Gastroesophageal sphincter (tissue), 4 donors: ENCODE measurements around the gene THADA. TPM values are rescaled to one million over a fixed set of nuclear protein-coding genes. Genes with fewer than 3 reads are reported as not detected.
A peak's percentile ranks its signal among the peaks of the same experiment; 100 is the strongest.

Experiments
- ATAC-seq: fragments of 150-250 bp; one replicate; pipeline ENCODE4 v1.9.1; 2016; ENCODE audit warnings: mild to moderate bottlenecking, moderate library complexity
- H3K27ac ChIP-seq, 4 donors: fragments of 200-600 bp; sonication (generic) in 3 of 4; 1 replicate in 3 of 4; 2 replicates in 1 of 4; pipeline ENCODE4 v1.5.1; 2016 to 2019
- H3K27me3 ChIP-seq: fragments of 200-600 bp; sonication (generic); one replicate; pipeline ENCODE4 v1.5.1; 2019
- H3K36me3 ChIP-seq, 2 donors: fragments of 200-600 bp; sonication (generic); one replicate each; pipeline ENCODE4 v1.5.1; 2019; ENCODE audit warnings: control low read depth in 1 of 2
- H3K4me1 ChIP-seq, 3 donors: fragments of 200-600 bp; sonication (generic); 1 replicate in 2 of 3; 2 replicates in 1 of 3; pipeline ENCODE4 v1.5.1; 2016 to 2019; ENCODE audit warnings: control low read depth in 2 of 3
- H3K4me3 ChIP-seq, 2 donors: fragments of 200-600 bp; sonication (generic); one replicate each; pipeline ENCODE4 v1.5.1; 2019; ENCODE audit warnings: mild to moderate bottlenecking in 1 of 2, moderate library complexity in 1 of 2
- H3K9me3 ChIP-seq, 3 donors: fragments of 200-600 bp; sonication (generic); one replicate each; pipeline ENCODE4 v1.5.1; 2017 to 2019; ENCODE audit warnings: control low read depth in 2 of 3
- CTCF ChIP-seq, 4 experiments: fragments of 200-600 bp in 2 of 4; fragments of 450-650 bp in 2 of 4; sonication (generic) in 1 of 4; IDR thresholded peaks; one replicate each; pipeline ENCODE4 v1.5.1; 2017 to 2019; ENCODE audit warnings: antibody characterized with exemption in 4 of 4, mild to moderate bottlenecking in 2 of 4, moderate library complexity in 2 of 4
- EP300 ChIP-seq: sonication (generic); formaldehyde crosslinking; IDR thresholded peaks from one replicate; pipeline ENCODE4 v1.6.1; 2017; ENCODE audit warnings: antibody characterized with exemption, mild to moderate bottlenecking
- POLR2A ChIP-seq, 2 donors: fragments of 450-650 bp; IDR thresholded peaks; one replicate each; pipeline ENCODE4 v1.6.1; 2017; ENCODE audit warnings: antibody characterized with exemption in 2 of 2, mild to moderate bottlenecking in 2 of 2, moderate library complexity in 1 of 2
- POLR2AphosphoS5 ChIP-seq: sonication (generic); formaldehyde crosslinking; IDR thresholded peaks from one replicate; pipeline ENCODE4 v1.6.1; 2017; ENCODE audit warnings: antibody characterized with exemption
- WGBS, 2 donors: methylation state at CpG; one replicate each; pipeline ENCODE4 v1.1.5; 2018; ENCODE audit warnings: low coverage in 1 of 2; 5-methylcytosine and 5-hydroxymethylcytosine counted together
- total RNA-seq, 4 donors: library from RNA; depleted of rRNA; stranded (reverse); fragments of >200 nt; gene quantifications; one replicate each; pipeline ENCODE4 v1.1.0, GENCODE V29; 2016

The THADA gene
- total RNA-seq, 4 donors from 2014 or later = 19.7 to 34.4 (median 22.3) TPM

- Histone ChIP-seq H3K4me3 (no peak overlapping the region), H3K9me3 (no peaks in the 10 kb centered on the region), H3K27me3 (no peaks in the 10 kb centered on the region), H3K36me3 (peaks cover 0 to 27% of the 10 kb centered on the region in 2 donors), H3K4me1 (peaks cover 0 to 11% (median 0%) of the 10 kb centered on the region in 3 donors), H3K27ac (peak overlapping the region; percentile 56 to 73 (median 67))
- WGBS, 2 donors = 49 to 58% methylated on average over 5 to 6 of the region's 6 CpGs
- TF ChIP-seq POLR2A (IDR thresholded peaks at IDR 0.05) (no peak), POLR2AphosphoS5 (peak; percentile 85)
- peak; percentile 96 for ATAC-seq
Observed at GRCh38 chr2:43293744-43294695, 301.8 kb downstream of the THADA start.

- Histone ChIP-seq H3K9me3 (no peaks in the 10 kb centered on the region), H3K27me3 (no peaks in the 10 kb centered on the region), H3K36me3 (peaks cover 0 to 27% of the 10 kb centered on the region in 2 donors), H3K27ac (peak overlapping the region; percentile 47 to 73 (median 56)), H3K4me1 (peaks cover 0 to 11% (median 0%) of the 10 kb centered on the region in 3 donors), H3K4me3 (no peak overlapping the region)
- ATAC-seq = no peak
- WGBS, 2 donors = 91 to 93% methylated on average over 3 to 10 of the region's 11 CpGs
- TF ChIP-seq POLR2A (IDR thresholded peaks at IDR 0.05) (no peak), CTCF (IDR thresholded peaks at IDR 0.05) (no peak), POLR2AphosphoS5 (no peak), EP300 (no peak)
Observed at GRCh38 chr2:43292851-43293743, 302.7 kb downstream of the THADA start.

- peak overlapping the region in 1 of 4 donors; percentile 73 for H3K27ac ChIP-seq
- peaks cover 0 to 31% of the 10 kb centered on the region in 2 donors for H3K36me3 ChIP-seq
- WGBS, 2 donors = 100% methylated on average over 1 of the region's 1 CpG; no CpG with 5 or more reads in 1 of the 2 donors
- ATAC-seq = no peak
- no peak for TF ChIP-seq EP300
- TF ChIP-seq CTCF (IDR thresholded peaks at IDR 0.05) = no peak
- TF ChIP-seq POLR2A (IDR thresholded peaks at IDR 0.05) = no peak
- TF ChIP-seq POLR2AphosphoS5 = no peak
- H3K27me3 ChIP-seq = no peaks in the 10 kb centered on the region
- no peak overlapping the region for H3K4me3 ChIP-seq
- no peaks in the 10 kb centered on the region for H3K9me3 ChIP-seq
- H3K4me1 ChIP-seq = peaks cover 0 to 11% (median 0%) of the 10 kb centered on the region in 3 donors
Observed at GRCh38 chr2:43292297-43292696, 303.5 kb downstream of the THADA start.

- peaks cover 0 to 60% of the 10 kb centered on the region in 2 donors for H3K36me3 ChIP-seq
- TF ChIP-seq POLR2A (IDR thresholded peaks at IDR 0.05) (no peak), POLR2AphosphoS5 (no peak), CTCF (IDR thresholded peaks at IDR 0.05) (no peak), EP300 (no peak)
- H3K27me3 ChIP-seq = no peaks in the 10 kb centered on the region
- H3K4me1 ChIP-seq = peaks cover 0 to 9% (median 0%) of the 10 kb centered on the region in 3 donors
- no peak for ATAC-seq
- peaks cover 0 to 4% (median 0%) of the 10 kb centered on the region in 3 donors for H3K9me3 ChIP-seq
- no peak overlapping the region for H3K4me3 ChIP-seq
- H3K27ac ChIP-seq = no peak overlapping the region
- 71 to 81% methylated on average over 3 to 4 of the region's 4 CpGs for WGBS, 2 donors
Observed at GRCh38 chr2:43289331-43289730, 306.5 kb downstream of the THADA start.
